ENCODE measurements around the gene KLHL29.

- TF ChIP-seq CTCF (IDR thresholded peaks at IDR 0.05; ENCODE audit: low read length) (no peak), EZH2 (optimal IDR thresholded peaks at IDR 0.05; ENCODE audit: low read depth, low read length) (no peak)
Observed at GRCh38 chr2:23593752-23594459, 208.9 kb downstream of the KLHL29 start.
